Astrocyte (in vitro differentiated cells and primary cell): Measurements from ENCODE around the gene FNDC3B. TPM values are rescaled to one million over a fixed set of nuclear protein-coding genes. Genes with fewer than 3 reads are reported as not detected.

ENCODE experiments used
- DNase-seq: peaks from one replicate; pipeline ENCODE4 v3.0.0-alpha.2; 2010; ENCODE audit warnings: low read depth
- FAIRE-seq: peaks from 2 replicates; lab custom pipeline; 2011; peaks lifted over from hg19 to GRCh38; lab: Jason Lieb, UNC
- H2AFZ ChIP-seq: 2 replicates; pipeline ENCODE4 v1.6.0; 2012; ENCODE audit warnings: low read depth, low read length, inconsistent platforms
- H3K27ac ChIP-seq: 2 replicates; pipeline ENCODE4 v1.5.1; 2011; ENCODE audit warnings: low read depth, low read length, inconsistent platforms
- H3K27me3 ChIP-seq: 2 replicates; pipeline ENCODE4 v1.6.0; 2011; ENCODE audit warnings: low read length, inconsistent platforms; ENCODE audit not compliant: insufficient read depth
- H3K36me3 ChIP-seq: 2 replicates; pipeline ENCODE4 v1.5.1; 2011; ENCODE audit warnings: low read length, inconsistent platforms; ENCODE audit not compliant: insufficient read depth
- H3K4me1 ChIP-seq: 2 replicates; pipeline ENCODE4 v1.5.1; 2011; ENCODE audit warnings: low read length, inconsistent platforms; ENCODE audit not compliant: insufficient read depth
- H3K4me2 ChIP-seq: 2 replicates; pipeline ENCODE4 v1.6.0; 2012; ENCODE audit warnings: low read length, inconsistent platforms
- H3K4me3 ChIP-seq: 2 replicates; pipeline ENCODE4 v1.5.1; 2011; ENCODE audit warnings: low read depth, mild to moderate bottlenecking, low read length, inconsistent platforms; ENCODE audit not compliant: insufficient read depth
- H3K79me2 ChIP-seq: 2 replicates; pipeline ENCODE4 v1.6.0; 2012; ENCODE audit warnings: mild to moderate bottlenecking, low read length, inconsistent platforms; ENCODE audit not compliant: insufficient read depth
- H3K9ac ChIP-seq: 2 replicates; pipeline ENCODE4 v1.6.0; 2012; ENCODE audit warnings: mild to moderate bottlenecking, low read length, inconsistent platforms
- H3K9me3 ChIP-seq: 2 replicates; pipeline ENCODE4 v1.5.1; 2012; ENCODE audit warnings: low read depth, mild to moderate bottlenecking, low read length, inconsistent platforms; ENCODE audit not compliant: insufficient read depth
- H4K20me1 ChIP-seq: 2 replicates; pipeline ENCODE4 v1.6.0; 2012; ENCODE audit warnings: low read length, inconsistent platforms; ENCODE audit not compliant: insufficient read depth
- H3K27ac Mint-ChIP-seq: one replicate; pipeline ENCODE4 v1.8.0; 2021; ENCODE audit warnings: mild to moderate bottlenecking, mixed read lengths; ENCODE audit not compliant: unreplicated experiment
- H3K27me3 Mint-ChIP-seq: one replicate; pipeline ENCODE4 v1.8.0; 2021; ENCODE audit warnings: low read depth, mixed read lengths; ENCODE audit not compliant: unreplicated experiment
- H3K36me3 Mint-ChIP-seq: one replicate; pipeline ENCODE4 v1.8.0; 2021; ENCODE audit warnings: low read depth, mixed read lengths; ENCODE audit not compliant: unreplicated experiment
- H3K4me1 Mint-ChIP-seq: one replicate; pipeline ENCODE4 v1.8.0; 2021; ENCODE audit warnings: low read depth, mixed read lengths; ENCODE audit not compliant: unreplicated experiment
- H3K4me3 Mint-ChIP-seq: one replicate; pipeline ENCODE4 v1.8.0; 2021; ENCODE audit warnings: mild to moderate bottlenecking, moderate library complexity, mixed read lengths; ENCODE audit not compliant: unreplicated experiment
- H3K9me3 Mint-ChIP-seq: one replicate; pipeline ENCODE4 v1.8.0; 2021; ENCODE audit warnings: mild to moderate bottlenecking, mixed read lengths; ENCODE audit not compliant: unreplicated experiment
- EZH2 ChIP-seq: IDR thresholded peaks from 2 replicates; pipeline ENCODE4 v1.6.1; 2012; ENCODE audit warnings: mild to moderate bottlenecking, low read length, inconsistent platforms; ENCODE audit not compliant: insufficient read depth
- total RNA-seq: library from RNA; stranded (reverse); gene quantifications from 2 replicates; pipeline ENCODE4 v1.2.1, GENCODE V29; 2021
- TF ChIP-seq, protein P1 (sequence below): IDR thresholded peaks from 2 replicates; pipeline ENCODE4 v1.5.1; 2011; ENCODE audit warnings: low read depth, mild to moderate bottlenecking, inconsistent platforms, low read length, moderate library complexity; ENCODE audit not compliant: insufficient read depth

Gene FNDC3B
- total RNA-seq, 1 donor from 2014 or later: 327 TPM

DNA sequence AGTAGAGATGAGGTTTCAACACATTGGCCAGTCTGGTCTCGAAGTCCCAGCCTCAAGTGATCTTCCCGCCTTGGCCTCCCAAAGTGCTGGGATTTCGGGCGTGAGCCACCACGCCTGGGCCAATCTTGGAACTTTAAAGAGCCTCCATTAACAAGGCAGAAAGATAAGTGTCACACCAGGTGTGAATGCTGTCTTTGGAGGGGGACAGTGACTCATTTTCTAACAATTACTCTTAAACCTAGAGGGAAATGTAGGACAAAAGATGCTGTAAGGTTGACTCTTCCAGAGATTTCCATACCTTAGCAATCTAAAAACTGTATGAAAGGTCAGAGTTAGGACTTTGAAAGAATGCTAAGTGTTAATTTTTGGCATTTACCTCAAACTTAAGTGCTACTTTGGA lies 84.9 kb downstream of the FNDC3B start:
- Histone ChIP-seq H2AFZ (no peak overlapping the region), H3K9ac (no peak overlapping the region), H3K27ac (no peak overlapping the region), H3K79me2 (peaks cover 98% of the 10 kb centered on the region), H3K4me2 (no peak overlapping the region), H3K36me3 (peaks cover 23% of the 10 kb centered on the region), H4K20me1 (peaks cover 85% of the 10 kb centered on the region), H3K27me3 (no peaks in the 10 kb centered on the region), H3K9me3 (no peaks in the 10 kb centered on the region), H3K4me1 (peaks cover 40% of the 10 kb centered on the region), H3K4me3 (no peak overlapping the region)
- Mint-ChIP-seq H3K4me1 (peaks cover 45% of the 10 kb centered on the region), H3K27ac (peak overlapping the region; percentile 22), H3K9me3 (no peaks in the 10 kb centered on the region), H3K4me3 (no peak overlapping the region), H3K27me3 (no peaks in the 10 kb centered on the region), H3K36me3 (peaks cover 25% of the 10 kb centered on the region)
- DNase-seq (no peak), FAIRE-seq (no peak)
- no peak for TF ChIP-seq EZH2
- TF ChIP-seq, protein P1, sequence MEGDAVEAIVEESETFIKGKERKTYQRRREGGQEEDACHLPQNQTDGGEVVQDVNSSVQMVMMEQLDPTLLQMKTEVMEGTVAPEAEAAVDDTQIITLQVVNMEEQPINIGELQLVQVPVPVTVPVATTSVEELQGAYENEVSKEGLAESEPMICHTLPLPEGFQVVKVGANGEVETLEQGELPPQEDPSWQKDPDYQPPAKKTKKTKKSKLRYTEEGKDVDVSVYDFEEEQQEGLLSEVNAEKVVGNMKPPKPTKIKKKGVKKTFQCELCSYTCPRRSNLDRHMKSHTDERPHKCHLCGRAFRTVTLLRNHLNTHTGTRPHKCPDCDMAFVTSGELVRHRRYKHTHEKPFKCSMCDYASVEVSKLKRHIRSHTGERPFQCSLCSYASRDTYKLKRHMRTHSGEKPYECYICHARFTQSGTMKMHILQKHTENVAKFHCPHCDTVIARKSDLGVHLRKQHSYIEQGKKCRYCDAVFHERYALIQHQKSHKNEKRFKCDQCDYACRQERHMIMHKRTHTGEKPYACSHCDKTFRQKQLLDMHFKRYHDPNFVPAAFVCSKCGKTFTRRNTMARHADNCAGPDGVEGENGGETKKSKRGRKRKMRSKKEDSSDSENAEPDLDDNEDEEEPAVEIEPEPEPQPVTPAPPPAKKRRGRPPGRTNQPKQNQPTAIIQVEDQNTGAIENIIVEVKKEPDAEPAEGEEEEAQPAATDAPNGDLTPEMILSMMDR: no peak

DNA sequence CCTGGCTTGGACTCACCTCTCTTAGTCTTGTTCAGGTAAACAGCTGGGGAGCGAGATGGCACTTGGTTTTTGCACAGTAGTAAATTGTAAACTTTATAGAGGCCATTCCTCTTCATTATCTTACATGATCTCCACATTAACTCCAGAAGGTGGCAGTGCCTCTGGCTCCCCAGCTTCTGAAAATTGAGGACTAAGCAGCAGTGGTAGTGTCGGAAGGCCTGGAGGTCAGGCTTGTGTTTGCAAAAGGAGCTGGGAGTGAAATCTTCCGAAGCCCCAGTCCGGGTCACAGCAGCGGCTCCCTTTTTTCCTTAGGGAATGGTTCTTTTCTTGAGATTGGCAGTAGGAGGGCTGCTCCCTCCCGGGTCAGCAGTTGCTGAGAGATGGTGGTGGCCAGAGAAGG lies 85.7 kb downstream of the FNDC3B start:
- FAIRE-seq: no peak
- peaks cover 80% of the 10 kb centered on the region for H4K20me1 ChIP-seq
- DNase-seq: no peak
- no peaks in the 10 kb centered on the region for H3K9me3 Mint-ChIP-seq
- H3K27ac ChIP-seq: peak overlapping the region; percentile 22
- no peak overlapping the region for H3K4me3 ChIP-seq
- no peaks in the 10 kb centered on the region for H3K27me3 Mint-ChIP-seq
- peak overlapping the region; percentile 51 for H3K27ac Mint-ChIP-seq
- H3K27me3 ChIP-seq: no peaks in the 10 kb centered on the region
- H2AFZ ChIP-seq: no peak overlapping the region
- H3K9me3 ChIP-seq: no peaks in the 10 kb centered on the region
- H3K4me2 ChIP-seq: peak overlapping the region; percentile 40
- H3K4me3 Mint-ChIP-seq: no peak overlapping the region
- TF ChIP-seq EZH2: no peak
- TF ChIP-seq, protein P1: no peak
- no peak overlapping the region for H3K9ac ChIP-seq
- peaks cover 92% of the 10 kb centered on the region for H3K79me2 ChIP-seq
- H3K36me3 ChIP-seq: peaks cover 20% of the 10 kb centered on the region
- H3K4me1 ChIP-seq: peaks cover 45% of the 10 kb centered on the region
- peaks cover 51% of the 10 kb centered on the region for H3K4me1 Mint-ChIP-seq
- H3K36me3 Mint-ChIP-seq: peaks cover 21% of the 10 kb centered on the region

DNA sequence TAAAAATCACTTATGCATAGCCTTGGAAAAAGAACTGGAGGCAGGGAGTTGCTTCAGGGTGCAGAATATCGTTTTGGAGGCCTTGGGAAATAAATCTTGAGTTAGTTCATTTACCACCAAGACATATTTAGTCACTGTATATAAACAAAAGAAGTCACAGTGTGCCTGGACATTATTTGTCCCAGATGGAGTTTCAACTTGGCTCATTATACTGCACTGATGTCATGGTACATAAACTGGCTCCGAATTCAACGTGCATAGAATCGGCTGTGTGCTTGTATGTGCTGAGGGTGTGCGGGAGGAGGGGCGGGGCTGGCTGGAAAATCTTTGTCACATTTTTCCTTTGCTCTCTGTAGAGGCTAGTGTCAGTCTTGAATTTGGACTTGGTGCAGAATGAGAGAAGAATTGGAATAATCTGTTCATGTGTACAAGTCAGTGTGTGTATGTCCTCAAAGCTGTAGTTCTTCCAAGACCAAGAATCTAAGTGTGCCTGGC lies 86.6 kb downstream of the FNDC3B start:
- peaks cover 80% of the 10 kb centered on the region for H4K20me1 ChIP-seq
- H3K36me3 ChIP-seq: peaks cover 19% of the 10 kb centered on the region
- peak overlapping the region; percentile 43 for H3K9ac ChIP-seq
- H3K27me3 ChIP-seq: no peaks in the 10 kb centered on the region
- Mint-ChIP-seq H3K27me3 (no peaks in the 10 kb centered on the region), H3K4me1 (peaks cover 53% of the 10 kb centered on the region), H3K9me3 (no peaks in the 10 kb centered on the region), H3K36me3 (peaks cover 21% of the 10 kb centered on the region), H3K4me3 (no peak overlapping the region), H3K27ac (peak overlapping the region; percentile 70)
- H3K4me1 ChIP-seq: peaks cover 54% of the 10 kb centered on the region
- peak; percentile 72 for DNase-seq
- no peaks in the 10 kb centered on the region for H3K9me3 ChIP-seq
- H2AFZ ChIP-seq: no peak overlapping the region
- FAIRE-seq: peak; percentile 13
- H3K27ac ChIP-seq: peak overlapping the region; percentile 35
- H3K4me3 ChIP-seq: no peak overlapping the region
- H3K79me2 ChIP-seq: peaks cover 89% of the 10 kb centered on the region
- TF ChIP-seq, protein P1: no peak
- TF ChIP-seq EZH2: no peak
- peak overlapping the region; percentile 40 for H3K4me2 ChIP-seq
